HepG2 (cell line): ENCODE results near the gene CPNE5. TPM values are rescaled to one million over a fixed set of nuclear protein-coding genes. Genes with fewer than 3 reads are reported as not detected.

Source experiments
- CSRNP1 ChIP-seq: sonication (generic); formaldehyde crosslinking; IDR thresholded peaks from 2 replicates; pipeline ENCODE4 v1.8.1; 2023; ENCODE audit warnings: mild to moderate bottlenecking, missing genetic modification reagents
- HIVEP1 ChIP-seq: sonication (generic); formaldehyde crosslinking; IDR thresholded peaks from 2 replicates; pipeline ENCODE4 v1.4.0; 2020; ENCODE audit warnings: mild to moderate bottlenecking, missing genetic modification reagents
- SNAPC2 ChIP-seq: sonication (generic); formaldehyde crosslinking; IDR thresholded peaks from 2 replicates; pipeline ENCODE4 v1.8.1; 2022; ENCODE audit warnings: mild to moderate bottlenecking, missing genetic modification reagents
- SRSF9 ChIP-seq: fragments of 200-400 bp; formaldehyde crosslinking; IDR thresholded peaks from 2 replicates; pipeline ENCODE4 v1.6.1; 2018; ENCODE audit warnings: borderline replicate concordance, mild to moderate bottlenecking, low read depth, low read length; ENCODE audit not compliant: insufficient read depth, poor library complexity, severe bottlenecking
- ZBED4 ChIP-seq: sonication (generic); formaldehyde crosslinking; IDR thresholded peaks from 2 replicates; pipeline ENCODE4 v1.4.0; 2020; ENCODE audit warnings: missing genetic modification reagents, borderline replicate concordance
- ZBTB14 ChIP-seq: sonication (generic); formaldehyde crosslinking; IDR thresholded peaks from 2 replicates; pipeline ENCODE4 v1.4.0; 2020; ENCODE audit warnings: missing genetic modification reagents
- ZBTB46 ChIP-seq: sonication (generic); formaldehyde crosslinking; IDR thresholded peaks from 2 replicates; pipeline ENCODE4 v1.4.0; 2020; ENCODE audit warnings: mild to moderate bottlenecking, missing genetic modification reagents, borderline replicate concordance
- ZFP36 ChIP-seq: fragments of 150-350 bp; IDR thresholded peaks from 2 replicates; pipeline ENCODE4 v1.6.1; 2018; ENCODE audit warnings: borderline replicate concordance, low read length, low read depth; ENCODE audit not compliant: partially characterized antibody
- ZNF24 ChIP-seq: fragments of 450-650 bp; IDR thresholded peaks from 2 replicates; pipeline ENCODE4 v1.6.1; 2017; ENCODE audit warnings: antibody characterized with exemption, mild to moderate bottlenecking
- ZNF280D ChIP-seq: sonication (generic); formaldehyde crosslinking; IDR thresholded peaks from 2 replicates; pipeline ENCODE4 v1.5.1; 2020; ENCODE audit warnings: mild to moderate bottlenecking, missing genetic modification reagents
- ZNF331 ChIP-seq: sonication (generic); formaldehyde crosslinking; IDR thresholded peaks from 2 replicates; pipeline ENCODE4 v1.4.0; 2020; ENCODE audit warnings: missing genetic modification reagents
- ZNF350 ChIP-seq: sonication (generic); formaldehyde crosslinking; IDR thresholded peaks from 2 replicates; pipeline ENCODE4 v1.4.0; 2020; ENCODE audit warnings: mild to moderate bottlenecking, low read depth, missing genetic modification reagents, borderline replicate concordance
- ZNF441 ChIP-seq: sonication (generic); formaldehyde crosslinking; IDR thresholded peaks from 2 replicates; pipeline ENCODE4 v1.7.0; 2021; ENCODE audit warnings: missing genetic modification reagents, borderline replicate concordance
- ZNF546 ChIP-seq: sonication (generic); formaldehyde crosslinking; conservative IDR thresholded peaks from 2 replicates; pipeline ENCODE4 v1.8.1; 2023; ENCODE audit warnings: mild to moderate bottlenecking, missing genetic modification reagents
- polyA plus RNA-seq, 8 experiments: library from polyadenylated mRNA; depleted of rRNA in 3 of 8; stranded (reverse) in 7 of 8; unstranded in 1 of 8; fragments of >200 nt; fragmentation: Illumina TruSeq in 4 of 8; extraction: Trizol in 4 of 8; gene quantifications; 2 replicates each; pipeline versions ENCODE4 v1.2.1 to v1.2.3, GENCODE V29; 2011 to 2016; ENCODE audit warnings: low read depth in 4 of 8, missing spikeins in 1 of 8, mixed read lengths in 1 of 8; ENCODE audit not compliant: insufficient read depth in 1 of 8
- total RNA-seq, 5 experiments: library from RNA; depleted of rRNA; stranded (reverse); fragments of >200 nt; fragmentation: Illumina TruSeq; extraction: Trizol; gene quantifications; 2 replicates each; pipeline ENCODE4 v1.2.3, GENCODE V29; 2016; ENCODE audit warnings: low read depth in 1 of 5

The CPNE5 gene
- total and polyA plus RNA-seq, 2 of the 13 experiments (the other 11 are each of a cell fraction or from before 2014, with no cell fraction given), result 0.16 TPM; not detected in 1

- TF ChIP-seq ZNF350 (CRISPR knock-in tag) (peak; percentile 98), ZBTB46 (CRISPR knock-in tag) (peak; percentile 94; the same call in 1 of the 2 replicates), ZNF546 (CRISPR knock-in tag) (0 out of 2 replicates have a peak, but pooled peaks have one; percentile 58), ZNF331 (peak; percentile 79; the same call in 1 of the 2 replicates), SNAPC2 (CRISPR knock-in tag) (peak; percentile 89; the same call in 1 of the 2 replicates), ZFP36 (no peak), ZBED4 (CRISPR knock-in tag) (no peak; the same call in 1 of the 2 replicates), SRSF9 (no peak), CSRNP1 (CRISPR knock-in tag) (peak; percentile 71; the same call in 1 of the 2 replicates), HIVEP1 (CRISPR knock-in tag) (0 out of 2 replicates have a peak, but pooled peaks have one; percentile 59), ZBTB14 (CRISPR knock-in tag) (no peak), ZNF441 (CRISPR knock-in tag) (peak; percentile 92), ZNF280D (CRISPR knock-in tag) (peak; percentile 99), ZNF24 (no peak)
These were observed 46.5 kb upstream of the CPNE5 start, which contains the start of gene C6orf89 (continued) for GRCh38 chr6:36885461-36886401.
